HG02943 (cell line): ENCODE data around the gene SLC2A1.

Experiments used
- ATAC-seq: cut with Tn5 transposase; IDR thresholded peaks from one replicate; pipeline ENCODE4 v1.9.1; 2021; ENCODE audit warnings: mild to moderate bottlenecking, low read depth, moderate library complexity; ENCODE audit not compliant: unreplicated experiment

The SLC2A1 gene

GRCh38 chr1:42958488-42959319, at the start of gene SLC2A1:
Gene SLC2A1, minus strand, starts transcription at chr1:42958868. Its CDS starts 217 bp downstream, at chr1:42958651.
- ATAC-seq: peak; percentile 72

- ATAC-seq: no peak
Measured at GRCh38 chr1:43007377-43008114, 48.9 kb upstream of the SLC2A1 start.

- ATAC-seq: no peak
Measured at GRCh38 chr1:43005460-43006361, 47.0 kb upstream of the SLC2A1 start.

GRCh38 chr1:43004587-43005459, 46.2 kb upstream of the SLC2A1 start:
- ATAC-seq: no peak

- no peak for ATAC-seq
Measured at GRCh38 chr1:43002766-43003165, 44.1 kb upstream of the SLC2A1 start.

GRCh38 chr1:43002116-43002515, 43.4 kb upstream of the SLC2A1 start:
- ATAC-seq: no peak

- ATAC-seq: no peak
Measured at GRCh38 chr1:43001434-43001833, 42.8 kb upstream of the SLC2A1 start.

GRCh38 chr1:43000271-43000670, 41.6 kb upstream of the SLC2A1 start:
- ATAC-seq: no peak

GRCh38 chr1:42999308-42999707, 40.6 kb upstream of the SLC2A1 start:
- no peak for ATAC-seq

- ATAC-seq: no peak
Measured at GRCh38 chr1:42998386-42998785, 39.7 kb upstream of the SLC2A1 start.

GRCh38 chr1:42996384-42996970, 37.8 kb upstream of the SLC2A1 start:
- no peak for ATAC-seq

GRCh38 chr1:42993502-42994136, 35.0 kb upstream of the SLC2A1 start:
- ATAC-seq: no peak

GRCh38 chr1:42992054-42992571, 33.4 kb upstream of the SLC2A1 start:
- ATAC-seq: no peak

- no peak for ATAC-seq
Measured at GRCh38 chr1:42990757-42991346, 32.2 kb upstream of the SLC2A1 start.

- no peak for ATAC-seq
Measured at GRCh38 chr1:42983693-42984092, 25.0 kb upstream of the SLC2A1 start.

GRCh38 chr1:42983253-42983652, 24.6 kb upstream of the SLC2A1 start:
- ATAC-seq: no peak

GRCh38 chr1:42982641-42983040, 24.0 kb upstream of the SLC2A1 start:
- ATAC-seq: no peak

- ATAC-seq: no peak
Measured at GRCh38 chr1:42981871-42982270, 23.2 kb upstream of the SLC2A1 start.
